Activated CD4-positive, alpha-beta T cell treated with anti-CD3 and anti-CD28 coated beads for 24 hours (primary cell): ENCODE measurements around the gene POU2AF2.
"Not testable (repeated sequence)": the region's sequence is repeated elsewhere in the genome, so short reads cannot be mapped to it uniquely, and the experiment has no call there.

Experiments used
- DNase-seq, 2 donors: peaks; one replicate each; pipeline ENCODE4 v3.0.0-alpha.2; 2020; ENCODE audit warnings: low read depth in 2 of 2

POU2AF2 gene

GRCh38 chr11:111302298-111302697 is 56.8 kb downstream of the POU2AF2 start:
- DNase-seq: no peak

GRCh38 chr11:111303461-111303860 is 57.9 kb downstream of the POU2AF2 start:
- DNase-seq: no peak

DNA sequence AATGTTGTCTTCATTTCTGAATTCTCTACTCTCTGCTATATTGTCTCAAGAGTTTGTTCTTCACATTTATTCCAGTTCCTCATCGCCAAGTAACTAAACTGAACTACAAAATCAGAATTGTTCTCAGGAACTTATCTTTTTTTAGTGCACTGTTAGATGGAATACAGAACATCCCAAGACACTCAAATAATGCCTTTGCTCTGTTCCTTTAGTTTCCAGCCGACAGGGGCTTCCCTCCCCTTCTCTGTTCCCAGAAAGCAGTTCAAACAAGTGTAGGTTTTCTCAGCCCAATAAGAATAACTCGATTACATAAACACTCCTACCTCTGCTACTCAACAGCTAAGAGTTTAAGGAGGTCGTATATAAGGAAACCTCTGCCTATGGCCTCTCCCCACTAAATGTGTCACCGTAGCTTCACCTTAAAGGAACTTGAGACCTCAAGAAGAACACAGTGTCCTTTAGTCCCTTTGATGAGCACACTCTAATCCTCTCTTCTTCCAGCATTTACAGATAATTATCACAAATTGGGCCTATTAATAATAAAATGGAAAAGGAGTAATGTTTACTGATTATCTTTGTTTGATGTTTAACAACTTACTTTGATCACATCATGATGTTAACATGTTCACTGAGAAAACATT is 59.8 kb downstream of the POU2AF2 start:
- DNase-seq: no peak

DNA sequence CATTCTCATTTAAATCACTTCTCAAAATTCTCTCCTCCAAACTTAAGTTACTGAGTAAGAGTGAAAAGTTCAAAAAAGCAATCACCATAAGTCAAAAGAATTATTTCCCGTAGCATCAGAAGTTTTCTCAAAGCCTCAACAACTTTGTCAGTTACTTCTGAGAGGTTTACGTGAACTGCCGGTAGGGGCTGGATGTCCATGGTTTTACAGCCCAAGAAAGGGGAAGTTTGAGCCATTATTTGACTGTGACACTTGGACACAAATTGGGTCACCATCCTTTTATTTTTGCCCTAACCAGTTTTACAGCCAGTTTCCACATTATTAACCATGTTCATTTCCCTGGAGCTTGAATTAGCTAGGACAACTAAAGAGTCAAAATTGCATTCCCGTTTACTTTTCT is 60.4 kb downstream of the POU2AF2 start:
- DNase-seq: no peak

GRCh38 chr11:111306321-111306720 is 60.8 kb downstream of the POU2AF2 start:
- DNase-seq: no peak

- no peak for DNase-seq
These were observed 62.1 kb downstream of the POU2AF2 start for GRCh38 chr11:111307472-111308108.

GRCh38 chr11:111308140-111308539 is 62.6 kb downstream of the POU2AF2 start:
- no peak for DNase-seq

DNA sequence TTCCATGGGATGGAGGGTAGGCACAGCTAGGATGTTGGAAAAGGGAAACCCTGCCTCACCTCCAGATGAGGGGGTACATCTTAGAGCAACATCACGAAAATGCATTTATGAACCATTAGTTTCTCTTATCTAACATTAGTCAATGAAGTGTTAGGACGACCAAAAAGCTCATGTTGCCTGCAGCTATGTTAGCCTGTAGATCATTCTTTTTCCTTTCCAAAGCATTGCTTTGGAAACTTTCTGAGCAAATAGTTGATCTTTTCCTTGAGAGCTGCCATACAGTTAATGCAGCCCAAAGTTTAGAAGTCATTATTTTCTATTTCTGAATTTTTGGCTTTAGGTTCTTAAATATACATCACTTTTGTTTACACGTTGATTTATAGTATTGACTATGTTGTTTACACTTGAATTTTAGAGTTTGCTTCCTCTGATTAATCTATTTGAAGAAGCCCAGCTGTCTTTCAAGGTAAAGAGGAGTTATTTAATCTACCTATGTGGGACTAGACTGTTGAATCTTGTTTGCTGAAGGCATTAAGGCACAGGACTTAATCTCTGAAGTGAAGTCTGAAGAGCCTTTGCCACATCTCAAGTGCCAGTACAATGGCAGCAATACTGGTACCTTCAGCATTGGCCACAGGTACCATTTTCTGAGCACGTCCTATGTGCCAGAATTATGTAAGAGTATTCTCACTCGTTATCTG is 63.8 kb downstream of the POU2AF2 start:
- DNase-seq: no peak

DNA sequence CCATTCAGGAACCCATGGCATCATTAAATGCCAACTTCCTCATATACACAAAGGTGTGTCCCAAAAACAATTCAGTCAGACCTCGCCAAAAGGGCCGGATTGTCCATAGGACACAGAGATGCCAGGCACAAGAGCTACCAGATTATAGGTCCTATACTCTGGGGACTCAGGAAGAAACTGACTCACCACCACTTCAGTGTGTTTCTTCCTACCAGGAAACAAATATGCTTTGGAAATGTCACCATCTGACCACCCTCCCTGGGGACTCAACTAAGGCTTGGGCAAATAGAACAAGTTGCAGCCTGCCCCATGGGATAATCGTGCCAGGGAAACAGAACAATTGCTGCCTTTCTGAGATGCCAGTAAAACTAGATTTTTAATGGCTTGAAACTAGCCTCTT is 64.6 kb downstream of the POU2AF2 start:
- no peak for DNase-seq

DNA sequence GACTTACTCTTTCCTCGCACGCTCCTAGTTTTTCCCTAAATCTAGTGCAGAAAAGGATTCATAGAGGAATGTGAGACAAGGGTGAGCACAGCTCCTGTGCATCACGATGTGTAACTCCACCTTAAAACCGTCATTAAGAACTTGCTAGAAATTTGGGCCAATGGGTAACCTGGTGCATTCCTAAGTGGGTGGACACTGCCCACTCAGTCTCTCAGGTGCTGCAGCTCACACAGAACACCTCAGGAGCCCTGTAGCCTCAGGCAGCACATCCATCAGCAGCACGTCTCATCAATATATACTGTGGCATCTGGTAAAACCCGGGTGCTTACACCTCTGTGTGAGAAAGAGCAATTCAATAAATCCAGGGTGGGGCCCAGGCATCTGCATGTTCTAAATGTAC is 65.2 kb downstream of the POU2AF2 start:
- no peak for DNase-seq

DNA sequence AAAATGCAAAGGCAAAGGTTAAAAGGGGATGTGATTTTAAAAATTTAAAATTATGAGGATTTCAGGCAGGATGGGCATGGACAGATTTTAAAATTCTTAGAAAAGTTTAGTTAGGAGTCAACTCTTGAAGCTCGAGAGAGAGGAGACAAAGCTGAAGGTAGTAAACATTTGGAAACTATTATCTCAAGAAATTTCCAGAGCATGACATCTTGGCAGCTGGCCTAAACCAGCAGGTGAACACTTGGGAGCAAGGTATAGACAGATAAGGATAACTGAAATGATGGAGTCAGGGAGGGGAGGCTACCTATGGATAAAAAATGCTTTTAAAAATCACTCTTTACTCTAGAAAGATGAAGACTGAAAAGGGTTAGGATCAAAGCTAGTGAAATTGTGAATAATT is 66.6 kb downstream of the POU2AF2 start:
- DNase-seq: no peak

DNA sequence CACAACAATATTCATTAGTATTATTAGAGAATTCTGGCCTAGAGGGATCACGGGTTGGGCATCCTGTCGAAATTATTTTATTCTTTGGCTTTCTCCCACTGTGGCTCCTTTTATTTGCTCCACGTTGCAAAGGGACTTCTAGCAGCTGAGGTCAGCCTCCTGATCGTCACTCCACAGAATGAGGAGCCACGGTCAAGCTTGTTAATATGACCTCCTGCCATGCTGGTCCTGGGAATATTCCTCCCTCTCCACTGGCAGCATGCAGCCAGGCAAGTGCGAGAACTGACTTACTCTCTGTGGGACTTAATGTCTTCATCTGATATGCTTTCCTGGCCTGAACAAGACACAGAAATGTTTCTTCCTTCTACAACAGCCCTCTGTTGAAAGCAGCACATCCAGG is 73.8 kb downstream of the POU2AF2 start:
- DNase-seq: no peak

DNA sequence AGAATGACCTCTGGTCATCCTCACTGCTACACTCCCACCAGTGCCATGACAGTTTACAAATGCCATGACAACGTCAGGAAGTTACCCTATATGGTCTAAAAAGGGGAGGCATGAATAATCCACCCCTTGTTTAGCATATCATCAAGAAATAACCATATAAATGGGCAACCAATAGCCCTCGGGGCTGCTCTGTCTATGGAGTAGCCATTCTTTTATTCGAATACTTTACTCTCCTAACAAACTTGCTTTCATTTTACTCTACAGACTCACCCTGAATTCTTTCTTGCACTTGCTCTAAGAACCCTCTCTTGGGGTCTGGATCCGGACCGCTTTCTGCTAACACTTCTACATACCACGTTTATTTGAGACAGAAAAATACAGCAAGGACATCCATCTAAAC is 74.7 kb downstream of the POU2AF2 start:
- DNase-seq: not testable (repeated sequence)

DNA sequence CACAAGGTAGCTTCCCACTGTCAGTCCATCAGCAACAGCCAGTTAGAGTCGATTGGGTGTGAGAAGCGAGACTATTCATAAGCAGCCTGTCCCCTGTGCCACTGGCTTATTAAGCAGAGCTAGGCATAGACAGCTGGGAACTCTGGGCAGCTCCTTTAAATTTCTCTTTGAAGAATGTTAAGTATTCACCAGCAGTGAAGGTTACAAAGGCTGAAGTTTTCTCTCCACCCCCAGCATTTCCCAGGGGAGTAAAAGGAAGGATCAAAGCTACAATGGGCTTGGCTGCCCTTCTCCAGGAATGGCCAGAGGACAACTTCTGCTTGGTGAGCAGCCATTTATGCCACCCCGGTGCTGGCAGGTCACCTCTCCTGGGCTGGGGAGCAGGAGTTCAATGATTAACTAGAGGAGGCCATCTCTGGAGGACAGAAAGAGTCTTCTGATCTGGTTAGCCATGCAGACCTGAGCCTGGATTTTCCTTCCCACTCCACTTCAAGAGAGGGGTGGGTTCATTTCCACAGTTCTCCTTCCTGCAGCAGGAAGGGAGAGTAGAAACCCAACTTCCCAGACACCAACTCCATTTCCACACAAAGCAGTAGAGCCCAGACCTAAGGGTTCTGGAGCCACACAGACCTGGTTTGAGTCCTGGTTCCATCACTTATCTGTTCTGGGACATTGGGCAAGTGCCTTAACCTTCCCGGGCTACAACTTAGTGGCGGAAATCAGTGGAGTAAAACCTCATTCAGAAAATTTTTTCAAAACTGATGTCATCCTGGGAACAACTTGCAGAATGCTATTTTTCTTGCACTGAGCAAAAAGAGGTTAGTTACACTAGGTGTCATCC is 75.4 kb downstream of the POU2AF2 start:
- no peak for DNase-seq

DNA sequence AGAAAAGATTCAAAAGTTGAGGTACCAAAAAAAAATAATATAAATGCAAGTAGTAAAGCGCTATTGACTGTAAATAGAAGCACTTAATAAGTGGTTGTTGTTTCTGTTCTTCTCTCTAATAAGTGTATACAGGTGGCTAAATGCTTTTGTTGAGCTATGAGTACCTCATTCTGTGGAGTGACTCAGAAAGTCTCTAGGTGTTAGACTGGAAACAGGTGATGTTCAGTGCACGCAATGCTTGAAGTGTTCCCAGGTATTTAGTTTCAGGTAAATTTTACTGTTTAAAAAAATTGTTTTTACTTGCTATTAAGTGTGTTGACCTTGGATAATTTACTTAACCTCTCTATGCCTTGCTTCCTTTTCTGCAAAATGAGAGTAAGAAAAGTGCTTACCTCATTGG is 77.0 kb downstream of the POU2AF2 start:
- no peak for DNase-seq

DNA sequence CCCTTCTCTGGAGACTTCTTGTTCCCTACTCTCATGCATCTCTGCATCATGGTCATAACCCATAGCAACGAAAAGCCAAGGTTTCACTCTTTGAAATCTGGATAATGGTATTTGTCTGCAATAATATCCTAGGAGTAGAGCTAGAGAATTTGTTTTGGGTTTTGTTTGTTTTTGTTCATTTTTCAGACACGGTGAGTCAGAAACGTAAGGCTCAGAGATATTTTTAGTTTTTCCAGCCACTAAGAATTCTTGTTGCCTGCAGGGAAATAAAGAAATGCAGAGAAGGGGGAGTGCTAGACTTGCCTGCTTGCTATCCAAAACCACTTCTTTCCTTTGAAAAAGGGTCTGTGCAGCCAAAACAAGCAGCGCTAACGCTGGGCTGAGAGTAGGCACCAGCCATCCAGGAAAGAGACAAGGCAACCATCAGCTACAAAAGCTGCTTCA is 78.8 kb downstream of the POU2AF2 start:
- DNase-seq: no peak

- DNase-seq: no peak
These were observed 79.7 kb downstream of the POU2AF2 start for GRCh38 chr11:111325259-111325658.

- no peak for DNase-seq
These were observed 81.3 kb downstream of the POU2AF2 start for GRCh38 chr11:111326824-111327223.

DNA sequence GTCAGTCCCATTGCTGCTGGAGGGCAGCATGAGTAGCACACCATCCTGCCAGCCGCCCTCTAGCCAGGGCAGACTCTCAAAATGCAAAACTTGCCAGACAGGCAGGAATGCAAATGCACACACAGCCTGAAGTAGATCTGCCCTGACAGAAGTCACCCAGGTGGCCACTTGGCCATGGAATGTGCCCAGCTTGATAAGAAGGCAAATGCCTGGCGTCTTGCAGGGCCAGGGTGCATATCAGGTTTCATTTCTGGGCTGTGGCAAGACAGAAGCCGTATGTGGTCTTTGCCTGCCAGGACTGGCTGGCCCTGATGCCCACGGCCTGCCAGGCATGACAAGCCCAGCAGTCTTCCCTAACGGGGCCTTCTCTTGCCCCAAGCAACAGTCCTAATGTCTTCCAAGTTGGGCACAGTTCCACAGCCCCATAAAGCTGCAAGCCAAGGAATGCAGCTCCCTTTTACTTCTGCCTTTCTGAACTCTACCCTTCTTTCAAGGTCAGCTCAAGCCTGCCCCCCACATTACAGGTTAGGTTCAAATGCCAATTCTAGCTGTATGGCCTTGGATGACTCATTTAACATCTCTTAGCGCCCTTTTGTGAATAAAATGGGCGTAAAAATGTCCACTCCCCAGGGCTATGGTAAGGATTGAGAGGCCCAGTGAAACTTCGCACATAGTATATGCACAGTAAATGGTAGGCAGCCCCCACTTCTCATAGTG is 82.5 kb downstream of the POU2AF2 start:
- DNase-seq: no peak

DNA sequence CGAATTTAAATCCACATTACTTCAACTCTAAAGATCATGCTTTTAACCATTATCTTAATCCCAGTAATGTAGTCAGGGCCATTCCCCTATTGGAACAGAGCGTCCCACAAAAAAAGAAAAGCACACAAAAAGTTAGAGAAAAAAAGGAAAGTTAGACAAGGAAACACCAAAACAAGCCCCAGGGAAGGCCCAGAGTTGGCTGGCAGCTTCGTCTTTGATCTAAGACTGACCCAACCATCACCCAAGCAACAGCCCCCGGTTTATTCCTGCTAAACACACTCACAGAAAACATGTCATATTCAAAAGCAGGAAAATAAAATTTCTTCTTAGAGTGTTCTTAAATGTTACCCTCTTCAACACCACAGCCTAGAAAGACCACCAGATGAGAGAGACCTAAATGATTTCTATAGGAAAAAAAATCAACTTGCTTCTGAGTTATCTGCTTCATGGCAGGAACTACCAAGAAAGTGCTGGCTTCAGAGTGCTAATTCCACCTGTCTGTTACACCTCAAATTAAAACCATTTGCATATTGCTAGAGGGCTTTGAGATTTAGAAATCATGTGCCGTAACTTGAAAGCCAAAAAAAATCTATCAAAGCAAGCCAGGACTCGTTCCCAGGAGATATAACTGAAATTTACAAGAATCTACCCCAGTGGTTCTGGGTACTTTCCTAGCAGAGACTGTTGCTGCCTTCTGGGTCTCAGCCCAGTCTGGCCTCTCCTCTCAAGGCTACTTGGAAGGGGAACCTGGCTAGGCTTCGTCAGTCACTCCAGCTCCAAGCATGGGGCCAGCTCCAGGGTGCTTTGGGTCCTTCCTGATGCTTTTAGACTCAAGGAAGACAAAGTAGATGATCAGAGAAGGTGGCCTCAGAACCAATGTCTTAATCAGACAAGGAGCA is 84.0 kb downstream of the POU2AF2 start:
- DNase-seq: no peak
